Karpas-422 (cell line): Measurements from ENCODE around the gene RPL10A. TPM values are rescaled to one million over a fixed set of nuclear protein-coding genes. Genes with fewer than 3 reads are reported as not detected.
A peak's percentile ranks its signal among the peaks of the same experiment; 100 is the strongest.

Experiments
- DNase-seq: peaks from one replicate; pipeline ENCODE4 v3.0.0-alpha.2; 2015
- H2AFZ ChIP-seq: fragments of 200-600 bp; sonication (generic); 2 replicates; pipeline ENCODE4 v1.6.1; 2014; ENCODE audit warnings: antibody characterized with exemption, low read length, mixed read lengths
- H3K27ac ChIP-seq: fragments of 200-600 bp; sonication (generic); 2 replicates; pipeline ENCODE4 v1.5.1; 2014; ENCODE audit warnings: mild to moderate bottlenecking, low read length, moderate library complexity
- H3K27me3 ChIP-seq: fragments of 200-600 bp; sonication (generic); 2 replicates; pipeline ENCODE4 v1.6.1; 2014; ENCODE audit warnings: low read length, mixed read lengths
- H3K36me3 ChIP-seq: fragments of 200-600 bp; sonication (generic); 2 replicates; pipeline ENCODE4 v1.6.1; 2014; ENCODE audit warnings: low read length, mixed read lengths; ENCODE audit not compliant: insufficient read depth
- H3K4me1 ChIP-seq: fragments of 200-600 bp; sonication (generic); 2 replicates; pipeline ENCODE4 v1.6.1; 2014; ENCODE audit warnings: mild to moderate bottlenecking, low read length, mixed read lengths
- H3K4me2 ChIP-seq: fragments of 200-600 bp; sonication (generic); 2 replicates; pipeline ENCODE4 v1.6.1; 2014; ENCODE audit warnings: low read length, low read depth, mild to moderate bottlenecking; ENCODE audit not compliant: poor library complexity, severe bottlenecking
- H3K4me3 ChIP-seq: fragments of 200-600 bp; sonication (generic); 2 replicates; pipeline ENCODE4 v1.5.1; 2014; ENCODE audit warnings: mild to moderate bottlenecking, antibody characterized with exemption, low read length, mixed read lengths
- H3K79me2 ChIP-seq: fragments of 200-600 bp; sonication (generic); 2 replicates; pipeline ENCODE4 v1.6.1; 2014; ENCODE audit warnings: mild to moderate bottlenecking, low read length, mixed read lengths
- H3K9ac ChIP-seq: fragments of 200-600 bp; sonication (generic); 2 replicates; pipeline ENCODE4 v1.6.0; 2014; ENCODE audit warnings: low read length
- H3K9me2 ChIP-seq: fragments of 200-600 bp; sonication (generic), shearing (Covaris generic); replicated peaks from 2 replicates; pipeline ENCODE4 v1.6.0; 2014; ENCODE audit warnings: mild to moderate bottlenecking, low read length, moderate library complexity; ENCODE audit not compliant: insufficient read depth
- H3K9me3 ChIP-seq: fragments of 300-700, 200-600 bp; sonication (generic); 2 replicates; pipeline ENCODE4 v1.6.1; 2014; ENCODE audit warnings: low read length, mixed read lengths
- H4K20me1 ChIP-seq: fragments of 200-600 bp; sonication (generic); 2 replicates; pipeline ENCODE4 v1.6.1; 2014; ENCODE audit warnings: mild to moderate bottlenecking, antibody characterized with exemption, low read length, low read depth; ENCODE audit not compliant: insufficient read depth
- total RNA-seq: library from RNA; depleted of rRNA; stranded (reverse); fragments of >200 nt; shearing (Covaris generic); gene quantifications from 2 replicates; pipeline ENCODE4 v1.2.3, GENCODE V29; 2014; ENCODE audit warnings: low replicate concordance

RPL10A gene
- total RNA-seq, 1 experiment from 2014 or later, result 3,423 TPM

GRCh38 chr6:35452183-35453090, 15.8 kb upstream of the RPL10A start, which contains the start of gene FANCE:
FANCE (plus strand) TSS chr6:35452338; CDS start chr6:35452546, 208 bp downstream.
- Histone ChIP-seq H3K9ac (peak within 1 kb of the TSS; percentile 78), H2AFZ (peak within 1 kb of the TSS; percentile 51; the same call in 1 of the 2 replicates), H3K79me2 (peaks cover 13% of the 10 kb centered on the region), H3K4me2 (peak within 1 kb of the TSS; percentile 84), H3K36me3 (no peaks in the 10 kb centered on the region), H3K9me2 (no peaks in the 10 kb centered on the region), H3K27me3 (no peaks in the 10 kb centered on the region), H3K4me1 (peaks cover 33% of the 10 kb centered on the region), H3K27ac (0 out of 2 replicates have a peak within 1 kb of the TSS, but pooled peaks have one; percentile 23), H4K20me1 (no peaks in the 10 kb centered on the region), H3K4me3 (peak within 1 kb of the TSS; percentile 78), H3K9me3 (no peaks in the 10 kb centered on the region)
- peak; percentile 96 for DNase-seq

- Histone ChIP-seq H3K36me3 (no peaks in the 10 kb centered on the region), H3K4me2 (peak overlapping the region; percentile 84), H4K20me1 (no peaks in the 10 kb centered on the region; the same call in 1 of the 2 replicates), H3K27ac (no peak overlapping the region), H3K9me2 (no peaks in the 10 kb centered on the region), H3K4me1 (peaks cover 37% of the 10 kb centered on the region), H3K9ac (peak overlapping the region; percentile 78), H3K9me3 (no peaks in the 10 kb centered on the region), H3K4me3 (peak overlapping the region; percentile 78), H2AFZ (peak overlapping the region; percentile 3; the same call in 1 of the 2 replicates), H3K27me3 (no peaks in the 10 kb centered on the region), H3K79me2 (peaks cover 13% of the 10 kb centered on the region)
- no peak for DNase-seq
Measured at GRCh38 chr6:35453236-35453635, 15.0 kb upstream of the RPL10A start.

GRCh38 chr6:35454391-35455110, 13.7 kb upstream of the RPL10A start:
- Histone ChIP-seq H3K4me3 (no peak overlapping the region; the same call in 1 of the 2 replicates), H3K36me3 (peaks cover under 1% of the 10 kb centered on the region; the same call in 1 of the 2 replicates), H3K27ac (peak overlapping the region; percentile 18; the same call in 1 of the 2 replicates), H3K9me2 (no peaks in the 10 kb centered on the region), H2AFZ (no peak overlapping the region), H4K20me1 (no peaks in the 10 kb centered on the region; the same call in 1 of the 2 replicates), H3K9me3 (no peaks in the 10 kb centered on the region), H3K27me3 (no peaks in the 10 kb centered on the region), H3K4me1 (peaks cover 37% of the 10 kb centered on the region), H3K79me2 (peaks cover 13% of the 10 kb centered on the region), H3K9ac (peak overlapping the region; percentile 78; the same call in 1 of the 2 replicates), H3K4me2 (peak overlapping the region; percentile 84)
- peak; percentile 58 for DNase-seq

- Histone ChIP-seq H3K4me3 (no peak overlapping the region), H3K4me1 (peaks cover 34% of the 10 kb centered on the region), H3K27me3 (no peaks in the 10 kb centered on the region), H3K79me2 (peaks cover 11% of the 10 kb centered on the region), H3K9me2 (no peaks in the 10 kb centered on the region), H3K9ac (no peak overlapping the region), H3K9me3 (no peaks in the 10 kb centered on the region), H2AFZ (no peak overlapping the region), H4K20me1 (no peaks in the 10 kb centered on the region; the same call in 1 of the 2 replicates), H3K36me3 (peaks cover 8% of the 10 kb centered on the region; the same call in 1 of the 2 replicates), H3K4me2 (no peak overlapping the region), H3K27ac (no peak overlapping the region)
- no peak for DNase-seq
Measured at GRCh38 chr6:35457907-35458306, 10.3 kb upstream of the RPL10A start.

- H3K36me3 ChIP-seq, result peaks cover 11% of the 10 kb centered on the region
- no peak overlapping the region for H2AFZ ChIP-seq
- no peak overlapping the region for H3K4me2 ChIP-seq
Measured at GRCh38 chr6:35461270-35461669, 6.9 kb upstream of the RPL10A start.

GRCh38 chr6:35463292-35463691, 4.9 kb upstream of the RPL10A start:
- H3K27me3 ChIP-seq, result no peaks in the 10 kb centered on the region
- H3K4me1 ChIP-seq, result peaks cover 16% of the 10 kb centered on the region
- no peak overlapping the region for H3K9ac ChIP-seq
- no peak for DNase-seq
- H3K9me2 ChIP-seq, result no peaks in the 10 kb centered on the region
- no peak overlapping the region for H3K27ac ChIP-seq
- H4K20me1 ChIP-seq, result no peaks in the 10 kb centered on the region
- peaks cover under 1% of the 10 kb centered on the region for H3K79me2 ChIP-seq
- H3K4me2 ChIP-seq, result no peak overlapping the region
- H2AFZ ChIP-seq, result no peak overlapping the region
- H3K36me3 ChIP-seq, result peaks cover 11% of the 10 kb centered on the region
- H3K4me3 ChIP-seq, result no peak overlapping the region
- H3K9me3 ChIP-seq, result no peaks in the 10 kb centered on the region

More at GRCh38 chr6:35461270-35461669, 6.9 kb upstream of the RPL10A start:
- no peak for DNase-seq
- Histone ChIP-seq H3K9me3 (no peaks in the 10 kb centered on the region), H3K4me1 (peaks cover 14% of the 10 kb centered on the region), H3K9me2 (no peaks in the 10 kb centered on the region), H3K27ac (no peak overlapping the region), H4K20me1 (no peaks in the 10 kb centered on the region; the same call in 1 of the 2 replicates), H3K9ac (no peak overlapping the region), H3K79me2 (no peaks in the 10 kb centered on the region), H3K27me3 (no peaks in the 10 kb centered on the region), H3K4me3 (no peak overlapping the region)

GRCh38 chr6:35465646-35466045, 2.6 kb upstream of the RPL10A start:
- no peak overlapping the region for H3K9ac ChIP-seq
- peaks cover 21% of the 10 kb centered on the region for H4K20me1 ChIP-seq
- no peak overlapping the region for H2AFZ ChIP-seq
- no peak overlapping the region for H3K4me2 ChIP-seq
- H3K9me3 ChIP-seq, result no peaks in the 10 kb centered on the region
- peaks cover 29% of the 10 kb centered on the region for H3K4me1 ChIP-seq
- H3K27ac ChIP-seq, result no peak overlapping the region
- no peak for DNase-seq
- no peaks in the 10 kb centered on the region for H3K9me2 ChIP-seq
- H3K27me3 ChIP-seq, result no peaks in the 10 kb centered on the region
- peaks cover 31% of the 10 kb centered on the region for H3K36me3 ChIP-seq
- H3K79me2 ChIP-seq, result peaks cover 20% of the 10 kb centered on the region
- H3K4me3 ChIP-seq, result no peak overlapping the region
